Measurements from ENCODE around the gene MACROD2.
"Not testable (repeated sequence)": the region's sequence is repeated elsewhere in the genome, so short reads cannot be mapped to it uniquely, and the experiment has no call there.

Gene MACROD2

DNA sequence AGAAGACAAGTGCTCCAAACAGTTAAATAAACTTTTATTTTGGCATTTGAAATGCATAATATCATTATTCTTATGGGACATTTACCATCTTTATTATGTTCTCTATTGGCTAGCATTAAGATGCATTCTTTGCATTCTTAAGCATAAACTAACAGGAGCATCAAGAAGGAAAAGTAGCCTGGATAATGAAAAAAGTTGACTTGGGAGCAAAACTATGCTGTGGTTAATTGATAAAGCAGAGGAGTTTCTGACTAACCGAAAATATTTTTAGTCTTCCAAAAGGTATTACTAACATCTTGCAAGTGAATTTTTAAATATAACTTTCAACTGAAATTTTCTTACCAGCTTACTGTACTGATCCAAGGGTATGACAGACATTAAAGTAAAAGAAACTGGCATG, 201.8 kb downstream of the MACROD2 start:
- DNase-seq = no peak

DNA sequence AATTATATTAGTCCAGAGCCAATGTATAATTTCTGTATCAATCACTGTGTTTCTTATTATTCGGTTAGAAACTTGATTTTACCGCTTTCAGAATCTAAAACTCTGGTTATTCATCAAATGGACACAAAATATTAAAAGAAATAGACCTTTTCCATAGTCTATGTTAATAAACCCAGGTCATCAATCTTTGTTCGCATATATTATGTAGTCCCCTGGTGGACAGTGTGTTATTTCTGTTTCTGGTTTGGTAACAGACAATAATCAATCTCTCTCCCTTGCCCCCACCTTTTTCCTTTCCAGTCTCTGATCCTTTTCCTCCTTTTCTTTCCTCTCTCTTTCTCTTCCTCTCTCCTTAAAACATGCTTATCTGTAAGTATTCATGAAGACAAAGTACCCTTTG, 203.1 kb downstream of the MACROD2 start:
- DNase-seq = no peak

DNA sequence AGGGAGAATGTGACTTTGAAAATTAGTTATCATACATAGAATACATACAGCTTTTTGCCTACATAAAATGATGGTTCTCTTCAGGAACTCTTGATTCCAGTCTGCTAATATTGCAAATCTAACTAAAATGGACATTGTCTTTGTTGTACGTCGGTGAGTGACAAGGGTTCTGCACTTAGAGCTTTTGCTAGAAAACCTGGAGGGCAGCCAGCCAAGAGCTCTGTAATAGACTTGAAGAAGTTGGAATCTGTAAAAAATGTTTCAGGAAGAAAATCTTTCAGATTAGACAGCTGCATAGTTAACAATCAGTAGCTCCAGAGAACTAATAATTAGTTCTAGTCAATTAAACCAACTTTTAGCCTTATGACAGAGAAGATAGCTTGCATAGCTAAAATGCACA, 203.8 kb downstream of the MACROD2 start:
- DNase-seq = no peak

DNA sequence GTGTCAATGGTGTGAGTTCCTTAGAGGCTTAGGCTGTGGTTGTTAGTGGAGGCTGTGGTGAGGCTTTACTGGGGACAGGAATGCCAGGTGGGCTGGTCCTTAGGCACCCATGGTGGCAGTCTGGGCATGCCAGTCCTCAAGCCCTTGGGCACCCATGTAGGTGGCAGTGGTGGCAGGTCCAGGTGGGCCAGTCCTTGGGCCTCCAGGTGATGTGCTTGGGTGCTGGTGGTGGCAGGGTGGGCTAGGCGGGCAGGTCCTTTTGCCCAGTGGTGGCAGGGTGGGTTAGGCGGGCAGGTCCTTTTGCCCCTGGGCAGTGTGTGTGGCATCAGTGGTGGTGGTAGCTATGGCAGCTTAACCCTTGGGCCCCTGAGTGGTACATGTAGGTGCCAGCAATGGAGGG, 208.3 kb downstream of the MACROD2 start:
- DNase-seq = no peak

DNA sequence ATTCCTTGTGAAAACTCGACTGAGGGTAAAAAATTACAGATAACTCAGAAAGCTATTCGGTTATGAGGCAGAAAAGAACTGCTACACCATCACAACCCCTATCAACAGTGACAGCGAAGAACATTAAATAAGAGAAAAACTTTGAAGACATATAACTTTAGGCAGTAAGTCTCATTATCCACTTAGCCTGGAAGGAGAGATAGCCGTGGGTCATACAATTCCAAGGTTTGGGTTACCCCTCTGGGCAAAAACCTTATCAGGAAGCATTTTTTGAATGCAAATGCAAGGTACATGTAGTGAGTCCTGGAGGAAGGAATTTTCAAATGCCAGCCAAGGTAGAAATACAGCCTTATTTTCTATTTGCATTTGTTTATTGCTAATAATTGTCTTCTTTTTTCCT, 212.3 kb downstream of the MACROD2 start:
- no peak for DNase-seq

DNA sequence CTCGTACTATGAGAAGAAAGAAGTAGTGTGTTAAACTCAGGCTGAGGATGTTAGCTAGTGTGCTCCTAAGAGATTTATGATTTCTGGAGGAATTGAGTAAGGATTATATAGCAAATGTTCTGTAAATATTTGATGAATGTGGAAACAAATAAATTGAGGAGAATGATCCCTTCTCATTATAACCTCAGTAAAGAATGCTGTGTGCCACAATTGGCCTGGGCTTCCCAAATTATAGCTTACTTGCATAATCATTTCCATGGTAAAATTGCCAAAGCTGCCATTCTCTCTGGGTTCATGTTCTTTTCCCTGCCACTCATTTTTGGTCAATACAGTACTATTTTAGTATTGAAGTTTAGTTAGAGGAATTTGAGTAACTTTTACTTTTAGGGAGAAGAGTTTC, 213.6 kb downstream of the MACROD2 start:
- no peak for DNase-seq

DNA sequence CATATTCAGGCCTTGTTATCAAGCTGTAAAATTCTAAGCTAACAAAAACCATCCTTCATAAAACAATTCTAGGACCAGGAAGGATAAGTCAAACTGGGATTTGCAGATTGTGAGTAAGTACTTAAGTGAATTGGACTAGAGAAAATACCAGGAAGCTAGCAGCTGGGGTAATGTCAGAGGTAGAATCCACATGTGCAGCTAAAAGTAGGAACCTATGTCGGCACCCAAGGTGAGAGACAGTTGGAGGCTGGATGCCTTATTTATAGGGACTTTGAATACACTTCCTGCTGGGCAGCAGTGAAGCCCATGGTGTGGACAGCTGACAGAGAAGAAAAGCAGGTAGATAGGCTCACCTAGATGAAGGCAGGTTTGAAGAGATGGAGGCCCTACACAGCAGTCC, 214.8 kb downstream of the MACROD2 start:
- DNase-seq = no peak

DNA sequence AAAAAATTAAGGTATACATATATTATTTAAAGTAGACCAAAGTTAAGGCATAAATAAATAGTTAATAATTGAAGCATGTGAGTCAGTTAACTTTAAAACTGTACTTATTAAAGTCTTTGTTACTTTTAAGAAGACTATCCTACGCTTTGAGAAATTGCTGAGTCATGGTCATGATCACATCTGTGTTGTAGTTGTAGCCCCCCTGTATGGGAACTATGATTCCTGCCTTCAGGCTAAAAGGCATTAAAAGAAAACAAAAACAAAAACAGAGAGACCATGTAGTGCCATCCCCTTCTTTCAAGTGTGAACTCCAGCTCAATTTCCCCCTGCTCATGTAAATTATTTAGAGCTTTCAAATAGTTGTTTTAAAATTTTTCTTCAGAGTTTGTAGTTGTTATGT, 218.7 kb downstream of the MACROD2 start:
- no peak for DNase-seq

DNA sequence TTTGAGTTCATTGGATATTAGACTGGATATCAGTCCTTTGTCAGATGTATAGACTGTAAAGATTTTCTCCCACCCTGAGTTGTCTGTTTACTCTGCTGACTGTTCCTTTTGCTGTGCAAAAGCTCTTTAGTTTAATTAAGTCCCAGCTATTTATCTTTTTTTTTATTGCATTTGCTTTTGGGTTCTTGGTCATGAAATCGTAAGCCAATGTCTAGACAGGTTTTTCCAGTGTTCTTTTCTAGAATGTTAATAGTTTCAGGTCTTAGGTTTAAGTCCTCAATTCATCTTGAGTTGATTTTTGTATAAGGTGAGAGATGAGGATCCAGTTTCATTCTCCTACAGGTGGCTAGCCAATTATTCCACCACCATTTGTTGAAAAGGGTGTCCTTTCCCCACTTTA, 220.6 kb downstream of the MACROD2 start:
- DNase-seq = not testable (repeated sequence)

DNA sequence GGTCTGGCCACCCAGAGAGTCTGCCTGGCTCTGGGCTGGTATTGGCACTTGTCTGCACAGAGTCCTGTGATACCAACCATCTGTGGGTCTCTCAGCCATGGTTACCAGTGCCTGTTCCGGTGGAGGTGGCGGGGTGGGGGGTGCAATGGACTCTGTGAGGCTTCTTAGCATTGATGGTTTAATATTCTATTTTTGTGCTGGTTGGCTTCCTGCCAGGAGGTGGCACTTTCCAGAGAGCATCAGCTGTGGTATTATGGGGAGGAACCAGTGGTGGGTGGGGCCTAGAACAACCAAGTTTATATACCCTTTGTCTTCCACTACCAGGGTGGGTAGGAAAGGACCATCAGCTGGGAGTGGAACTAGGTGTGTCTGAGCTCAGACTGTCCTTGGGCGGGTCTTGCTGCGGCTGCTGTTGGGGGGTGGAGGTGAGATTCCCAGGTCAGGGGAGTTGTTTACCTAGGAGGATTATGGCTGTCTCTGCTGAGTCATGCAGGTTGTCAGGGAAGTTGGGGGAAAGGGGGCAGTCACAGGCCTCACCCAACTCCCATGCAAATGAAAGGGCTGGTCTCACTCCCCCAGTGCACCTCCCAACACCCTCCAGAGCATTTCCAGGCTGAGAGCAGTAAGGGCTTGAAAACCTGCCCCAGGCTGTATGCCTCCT, 224.6 kb downstream of the MACROD2 start:
- no peak for DNase-seq

DNA sequence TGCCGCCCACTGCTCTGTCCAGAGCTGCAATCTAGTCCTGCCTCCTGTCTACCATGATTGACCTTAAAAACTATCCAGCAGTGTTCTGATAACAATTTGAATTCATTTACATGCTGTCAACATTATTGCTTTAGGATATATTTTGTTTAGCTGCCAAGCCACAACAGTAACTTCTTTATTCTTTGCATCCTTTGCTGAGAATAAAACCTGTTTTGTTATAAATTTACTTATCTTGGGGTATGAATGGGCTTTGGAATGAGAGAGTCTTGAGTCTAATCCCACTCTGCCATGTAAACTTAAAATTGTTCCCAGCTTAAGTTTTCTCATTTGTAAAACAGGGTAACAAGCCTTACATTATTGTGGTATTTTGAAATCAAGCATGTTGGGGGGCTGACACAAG, 225.7 kb downstream of the MACROD2 start:
- no peak for DNase-seq

DNA sequence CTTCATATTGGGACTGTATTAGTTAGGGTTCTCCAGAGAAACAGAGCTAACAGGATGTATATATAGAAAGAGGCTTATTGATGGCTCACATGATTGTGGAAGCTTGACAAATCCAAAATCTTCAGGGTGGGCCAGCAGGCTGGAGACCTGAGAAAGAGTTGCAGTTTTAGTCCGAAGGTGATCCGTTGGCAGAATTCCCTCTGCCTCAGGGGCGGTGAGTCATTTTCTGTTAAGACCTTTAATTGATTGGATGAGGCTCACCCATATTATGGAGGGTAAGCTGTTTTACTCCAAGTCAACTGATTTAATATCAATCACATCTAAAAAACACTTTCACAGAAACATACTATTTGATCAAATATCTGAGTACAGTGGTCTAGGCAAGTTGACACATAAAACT, 228.5 kb downstream of the MACROD2 start:
- no peak for DNase-seq

DNA sequence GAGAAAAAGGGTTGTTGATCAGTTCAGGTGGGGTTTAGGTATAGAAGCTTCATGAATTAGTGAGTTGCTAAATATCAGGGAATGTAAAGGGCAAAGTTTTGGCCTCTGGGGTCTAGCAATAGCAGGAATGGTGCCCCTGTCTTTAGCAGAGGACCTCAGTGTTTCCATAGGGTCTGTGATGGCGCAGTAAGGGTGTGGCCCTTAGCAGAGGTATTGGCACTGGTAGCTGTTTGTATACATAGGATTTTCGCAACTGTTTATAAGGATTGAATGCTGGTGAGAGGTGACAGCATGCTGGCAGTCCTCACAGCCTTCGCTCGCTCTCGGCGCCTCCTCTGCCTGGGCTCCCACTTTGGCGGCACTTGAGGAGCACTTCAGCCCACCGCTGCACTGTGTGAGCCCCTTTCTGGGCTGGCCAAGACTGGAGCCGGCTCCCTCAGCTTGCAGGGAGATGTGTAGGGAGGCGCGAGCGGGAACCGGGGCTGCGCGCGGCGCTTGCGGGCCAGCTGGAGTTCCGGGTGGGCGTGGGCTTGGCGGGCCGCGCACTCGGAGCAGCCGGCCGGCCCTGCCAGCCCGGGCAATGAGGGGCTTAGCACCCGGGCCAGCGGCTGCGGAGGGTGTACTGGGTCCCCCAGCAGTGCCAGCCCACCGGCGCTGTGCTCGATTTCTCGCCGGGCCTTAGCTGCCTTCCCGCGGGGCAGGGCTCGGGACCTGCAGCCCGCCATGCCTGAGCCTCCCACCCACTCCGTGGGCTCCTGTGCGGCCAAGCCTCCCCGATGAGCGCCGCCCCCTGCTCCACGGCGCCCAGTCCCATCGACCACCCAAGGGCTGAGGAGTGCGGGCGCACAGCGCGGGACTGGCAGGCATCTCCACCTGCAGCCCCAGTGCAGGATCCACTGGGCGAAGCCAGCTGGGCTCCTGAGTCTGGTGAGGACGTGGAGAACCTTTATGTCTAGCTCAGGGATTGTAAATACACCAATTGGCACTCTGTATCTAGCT, 231.0 kb downstream of the MACROD2 start:
- DNase-seq = not testable (repeated sequence)

DNA sequence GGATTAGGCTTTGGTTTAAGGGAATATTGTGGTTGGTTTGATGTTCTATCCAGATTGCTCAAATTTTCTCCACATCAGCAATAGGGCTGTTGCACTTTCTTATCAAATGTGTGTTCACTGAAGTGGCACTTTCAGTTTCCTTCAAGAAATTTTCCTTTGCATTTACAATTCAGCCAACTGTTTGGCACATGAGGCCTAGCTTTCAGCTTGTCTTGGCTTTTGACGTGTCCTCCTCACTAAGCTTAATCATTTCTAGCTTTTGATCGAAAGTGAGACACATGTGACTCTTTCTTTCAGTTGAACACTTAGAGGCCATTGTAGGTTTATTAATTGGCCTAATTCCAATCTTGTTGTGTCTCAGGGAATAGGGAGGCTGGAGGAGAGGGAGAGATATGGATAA, 237.3 kb downstream of the MACROD2 start:
- no peak for DNase-seq

DNA sequence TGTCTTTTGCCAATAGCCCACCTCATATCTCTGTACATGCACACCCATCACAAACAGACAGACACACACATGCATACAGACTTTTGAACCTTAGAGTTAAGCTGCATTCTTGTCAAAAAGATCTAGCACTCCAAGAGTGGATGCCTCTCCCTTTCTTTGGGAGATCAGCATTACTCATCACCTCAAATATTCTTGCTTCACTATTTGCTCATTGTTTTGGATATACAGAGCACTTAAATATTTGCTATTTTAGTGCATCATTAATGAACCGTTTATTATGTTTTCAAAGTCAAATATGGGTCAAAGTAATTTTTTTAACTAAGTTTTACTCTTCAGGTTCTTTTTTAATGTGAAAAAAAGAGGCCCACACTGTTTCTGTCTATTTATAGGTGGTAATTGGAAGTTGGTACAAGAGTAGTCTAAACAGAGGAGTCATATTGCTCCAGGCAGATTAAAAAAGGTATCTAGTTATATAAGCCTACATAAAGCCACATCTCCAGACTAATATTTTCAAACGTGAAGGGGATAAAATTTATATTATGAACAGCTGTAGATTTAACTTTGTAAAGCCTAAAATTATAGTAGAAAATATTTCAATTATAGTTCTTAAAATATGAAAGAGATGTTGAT, 239.5 kb downstream of the MACROD2 start:
- no peak for DNase-seq

DNA sequence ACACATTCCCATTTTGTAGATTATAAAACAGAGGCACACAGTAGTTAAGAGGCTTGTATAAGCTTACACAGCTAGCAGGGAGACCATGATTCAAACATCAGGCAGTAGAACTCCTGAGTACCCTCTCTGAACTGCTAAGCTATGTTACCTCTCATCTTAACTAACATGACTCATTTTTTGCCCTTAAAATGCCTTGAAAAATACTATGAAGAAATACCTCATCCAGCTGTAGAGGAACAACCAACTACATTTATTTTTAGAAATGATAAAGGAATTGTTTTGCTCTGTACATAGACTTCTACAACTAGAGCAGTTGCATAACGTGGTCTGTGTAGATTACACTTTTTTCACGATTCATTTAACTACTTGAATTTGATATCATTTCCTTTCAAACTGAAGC, 240.0 kb downstream of the MACROD2 start:
- DNase-seq = no peak

DNA sequence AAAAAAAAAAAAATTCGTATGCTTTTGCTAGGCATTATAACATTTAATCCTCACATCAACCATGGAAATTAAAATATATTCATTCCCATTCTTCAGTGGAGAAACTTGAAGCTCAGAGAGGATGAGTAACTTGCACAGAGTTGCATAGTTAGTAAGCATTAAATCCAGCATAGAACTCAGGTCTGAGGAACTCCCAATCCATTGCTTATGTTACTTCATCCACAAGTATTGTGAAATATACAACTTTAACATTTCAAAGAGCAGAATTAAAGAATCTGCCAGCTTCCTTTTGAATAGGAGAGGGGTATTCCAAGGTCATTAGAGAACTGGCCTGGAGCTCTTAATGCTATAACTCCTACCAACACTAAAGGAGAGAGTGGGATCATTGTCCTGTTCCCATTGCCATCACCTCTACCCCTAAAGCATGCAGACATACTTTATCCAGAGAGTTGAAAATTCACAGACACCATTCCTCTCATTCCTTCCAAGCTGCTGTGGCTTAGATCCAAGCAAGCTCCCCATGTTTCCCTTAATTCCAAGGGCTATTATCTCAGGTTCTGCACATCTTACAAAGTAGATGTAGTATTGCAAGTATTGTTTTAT, 250.2 kb downstream of the MACROD2 start:
- no peak for DNase-seq

DNA sequence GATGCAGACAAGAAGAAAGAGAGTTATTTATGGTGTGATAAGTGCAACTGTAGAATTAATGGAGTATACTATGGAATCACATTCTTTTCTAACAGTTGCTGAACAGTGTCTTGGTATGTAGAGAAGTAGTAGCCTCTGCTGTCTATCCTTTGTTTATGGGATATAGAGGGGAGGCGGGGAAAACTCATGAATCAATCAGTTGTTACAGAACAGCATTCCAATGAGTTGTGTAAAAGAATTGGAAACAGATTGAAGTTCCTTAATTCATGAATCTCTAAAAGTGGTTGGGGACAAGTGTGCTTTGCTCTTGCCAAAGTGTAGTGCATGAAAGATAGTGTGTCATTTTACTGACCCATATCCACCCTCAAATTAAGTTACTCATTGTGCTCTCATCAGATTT, 264.4 kb downstream of the MACROD2 start:
- no peak for DNase-seq

DNA sequence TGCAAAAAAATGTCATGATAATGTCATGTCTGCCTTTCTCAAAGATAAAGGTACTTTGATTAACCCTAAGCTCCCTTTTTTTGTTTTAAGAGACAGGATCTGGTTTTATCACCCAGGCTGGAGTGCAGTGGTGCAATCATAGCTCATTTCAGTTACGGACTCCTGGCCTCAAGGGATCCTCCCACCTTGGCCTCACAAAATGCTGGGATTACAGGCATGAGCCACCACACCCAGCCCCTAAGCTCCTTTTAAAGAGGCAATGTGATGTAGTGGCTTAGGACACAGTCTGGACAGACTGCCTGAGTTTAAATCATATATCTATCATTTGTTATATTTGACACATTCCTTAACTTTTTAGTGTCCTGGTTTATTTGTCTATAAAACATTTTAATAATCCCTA, 265.1 kb downstream of the MACROD2 start:
- no peak for DNase-seq

DNA sequence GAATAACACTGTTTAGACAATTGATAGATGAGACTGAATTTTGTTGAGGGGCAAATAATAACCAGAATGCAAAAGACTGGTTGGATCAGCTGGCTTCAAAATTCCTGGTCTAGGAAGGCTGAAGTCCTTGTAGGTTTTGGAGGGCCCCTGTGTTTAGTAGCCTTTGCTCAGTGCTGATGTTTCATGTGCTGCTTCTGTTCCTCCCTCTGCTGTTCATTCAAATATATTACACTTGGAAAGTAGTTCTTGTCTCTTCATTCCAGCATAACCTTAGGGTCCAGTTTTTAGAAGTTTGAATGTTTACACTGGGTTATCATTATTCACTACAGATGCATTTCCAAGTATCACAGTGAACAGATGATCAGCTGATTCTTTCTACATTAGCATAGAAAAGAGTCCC, 269.6 kb downstream of the MACROD2 start:
- DNase-seq = no peak

DNA sequence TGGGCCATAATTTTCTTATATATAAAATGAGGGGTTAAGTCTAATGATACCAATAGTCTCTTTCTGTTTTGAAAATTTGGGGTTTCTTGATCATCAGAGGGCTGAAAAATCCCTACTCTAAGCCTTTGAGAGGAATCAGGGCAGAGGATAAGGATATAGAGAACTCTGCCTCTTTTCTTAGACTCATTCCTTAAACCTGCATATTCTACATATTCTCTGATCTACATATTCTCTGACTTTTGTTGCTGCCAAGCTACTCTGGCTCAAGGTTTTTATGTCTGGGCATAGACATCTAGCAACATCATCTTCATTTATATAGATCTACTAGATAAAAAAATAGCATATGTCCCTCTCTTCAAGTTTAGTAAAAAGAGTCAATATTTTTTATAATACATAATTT, 270.9 kb downstream of the MACROD2 start:
- DNase-seq = no peak

DNA sequence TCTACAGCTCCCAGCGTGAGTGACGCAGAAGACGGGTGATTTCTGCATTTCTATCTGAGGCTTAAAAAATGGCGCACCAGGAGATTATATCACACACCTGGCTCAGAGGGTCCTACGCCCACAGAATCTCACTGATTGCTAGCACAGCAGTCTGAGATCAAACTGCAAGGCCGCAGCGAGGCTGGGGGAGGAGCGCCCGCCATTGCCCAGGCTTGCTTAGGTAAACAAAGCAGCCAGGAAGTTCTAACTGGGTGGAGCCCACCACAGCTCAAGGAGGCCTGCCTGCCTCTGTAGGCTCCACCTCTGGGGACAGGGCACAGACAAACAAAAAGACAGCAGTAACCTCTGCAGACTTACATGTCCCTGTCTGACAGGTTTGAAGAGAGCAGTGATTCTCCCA, 275.4 kb downstream of the MACROD2 start:
- DNase-seq = not testable (repeated sequence)

DNA sequence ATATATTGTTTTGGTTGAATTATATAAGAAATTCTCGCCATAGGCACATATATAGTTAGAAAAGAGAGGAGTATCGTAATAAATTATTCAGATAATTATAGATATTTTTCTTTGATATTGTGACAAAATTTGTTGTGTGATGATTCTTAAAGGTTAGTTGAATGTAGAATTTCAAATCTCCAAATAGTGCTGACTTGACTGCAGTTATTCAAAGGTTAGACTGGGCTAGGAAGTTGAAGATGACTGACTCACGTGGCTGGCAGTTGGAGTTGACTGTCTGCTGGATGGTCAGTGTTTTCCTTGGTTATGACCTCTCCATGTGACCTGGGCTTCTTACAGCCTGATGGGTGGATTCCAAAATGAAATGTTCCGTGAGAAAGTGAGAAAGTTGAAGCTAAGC, 286.8 kb downstream of the MACROD2 start:
- DNase-seq = no peak

DNA sequence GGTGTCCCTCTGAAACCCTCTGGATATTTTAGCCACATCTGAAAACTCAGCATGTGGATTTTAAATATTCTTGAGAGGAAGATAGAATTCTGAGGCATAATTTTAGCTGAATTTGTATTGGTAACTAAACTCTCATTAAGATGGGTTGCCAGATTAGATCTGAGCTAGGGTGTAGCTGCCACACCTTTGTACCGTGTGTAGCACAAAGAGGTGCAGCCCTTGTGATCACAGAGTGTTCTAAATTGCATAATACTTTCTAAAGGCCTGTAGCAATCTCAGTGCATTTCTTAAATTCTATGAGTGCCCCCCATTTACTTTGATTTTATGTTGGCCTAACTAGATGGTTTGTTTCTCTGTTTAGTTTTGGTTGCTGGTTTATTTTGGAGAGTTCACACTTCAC, 289.1 kb downstream of the MACROD2 start:
- no peak for DNase-seq

Data from NCI-H2029 (cell line).